Central memory CD8-positive, alpha-beta T cell (primary cell): ENCODE data around the gene NEK6.

Experiments used
- ATAC-seq: fragments of 150-1000 bp; cut with Tn5 transposase; replicated peaks from 2 replicates; pipeline ENCODE4 v1.10.0; 2022; ENCODE audit warnings: mild to moderate bottlenecking, moderate FRiP score, moderate number of reproducible peaks; ENCODE audit not compliant: poor library complexity, severe bottlenecking; ENCODE audit errors: extremely low read depth
- DNase-seq, 2 donors: peaks; one replicate each; pipeline ENCODE4 v3.0.0; 2021; ENCODE audit warnings: low spot score in 2 of 2
- H3K27ac Mint-ChIP-seq: one replicate; pipeline ENCODE4 v1.8.0; 2022; ENCODE audit warnings: low read depth, mild to moderate bottlenecking, moderate library complexity, mixed read lengths
- H3K27me3 Mint-ChIP-seq: one replicate; pipeline ENCODE4 v1.8.0; 2022; ENCODE audit warnings: mixed read lengths
- H3K36me3 Mint-ChIP-seq: one replicate; pipeline ENCODE4 v1.8.0; 2022; ENCODE audit warnings: mild to moderate bottlenecking, moderate library complexity, mixed read lengths; ENCODE audit not compliant: insufficient read depth
- H3K4me1 Mint-ChIP-seq: one replicate; pipeline ENCODE4 v1.8.0; 2022; ENCODE audit warnings: mixed read lengths
- H3K4me3 Mint-ChIP-seq: one replicate; pipeline ENCODE4 v1.8.0; 2022; ENCODE audit warnings: mild to moderate bottlenecking, moderate library complexity, mixed read lengths
- H3K9me3 Mint-ChIP-seq: one replicate; pipeline ENCODE4 v1.8.0; 2022; ENCODE audit warnings: mixed read lengths

The NEK6 gene

GRCh38 chr9:124343533-124344290, 86.0 kb downstream of the NEK6 start:
- DNase-seq = no peak
- H3K9me3 Mint-ChIP-seq = no peaks in the 10 kb centered on the region
- H3K27ac Mint-ChIP-seq = no peak overlapping the region
- no peaks in the 10 kb centered on the region for H3K4me1 Mint-ChIP-seq
- ATAC-seq = no peak
- H3K36me3 Mint-ChIP-seq = peaks cover 8% of the 10 kb centered on the region
- H3K27me3 Mint-ChIP-seq = no peaks in the 10 kb centered on the region
- no peak overlapping the region for H3K4me3 Mint-ChIP-seq

GRCh38 chr9:124344291-124345050, 86.7 kb downstream of the NEK6 start:
- DNase-seq = no peak
- no peak overlapping the region for H3K27ac Mint-ChIP-seq

GRCh38 chr9:124345063-124345462, 87.3 kb downstream of the NEK6 start:
- H3K9me3 Mint-ChIP-seq = no peaks in the 10 kb centered on the region
- no peak overlapping the region for H3K4me3 Mint-ChIP-seq
- H3K27me3 Mint-ChIP-seq = no peaks in the 10 kb centered on the region
- ATAC-seq (no peak), DNase-seq (no peak)
- no peak overlapping the region for H3K27ac Mint-ChIP-seq
- no peaks in the 10 kb centered on the region for H3K4me1 Mint-ChIP-seq
- peaks cover 8% of the 10 kb centered on the region for H3K36me3 Mint-ChIP-seq

More at GRCh38 chr9:124344291-124345050, 86.7 kb downstream of the NEK6 start:
- Mint-ChIP-seq H3K36me3 (peaks cover 7% of the 10 kb centered on the region), H3K4me1 (no peaks in the 10 kb centered on the region), H3K4me3 (no peak overlapping the region), H3K9me3 (no peaks in the 10 kb centered on the region), H3K27me3 (no peaks in the 10 kb centered on the region)
- ATAC-seq = no peak

- H3K27me3 Mint-ChIP-seq = no peaks in the 10 kb centered on the region
- no peak overlapping the region for H3K4me3 Mint-ChIP-seq
- ATAC-seq (no peak), DNase-seq (no peak)
- H3K9me3 Mint-ChIP-seq = no peaks in the 10 kb centered on the region
- peaks cover 15% of the 10 kb centered on the region for H3K36me3 Mint-ChIP-seq
- H3K4me1 Mint-ChIP-seq = no peaks in the 10 kb centered on the region
- H3K27ac Mint-ChIP-seq = no peak overlapping the region
Measured at GRCh38 chr9:124345751-124346281, 88.1 kb downstream of the NEK6 start.

GRCh38 chr9:124346347-124347163, 88.8 kb downstream of the NEK6 start:
- no peaks in the 10 kb centered on the region for H3K27me3 Mint-ChIP-seq
- H3K4me1 Mint-ChIP-seq = no peaks in the 10 kb centered on the region
- H3K36me3 Mint-ChIP-seq = peaks cover 20% of the 10 kb centered on the region
- DNase-seq (no peak), ATAC-seq (no peak)
- no peaks in the 10 kb centered on the region for H3K9me3 Mint-ChIP-seq
- no peak overlapping the region for H3K27ac Mint-ChIP-seq
- H3K4me3 Mint-ChIP-seq = no peak overlapping the region

GRCh38 chr9:124347206-124347967, 89.6 kb downstream of the NEK6 start:
- H3K27me3 Mint-ChIP-seq = no peaks in the 10 kb centered on the region
- no peak overlapping the region for H3K27ac Mint-ChIP-seq
- no peak overlapping the region for H3K4me3 Mint-ChIP-seq
- no peak for DNase-seq
- H3K9me3 Mint-ChIP-seq = no peaks in the 10 kb centered on the region
- no peak for ATAC-seq
- peaks cover 28% of the 10 kb centered on the region for H3K36me3 Mint-ChIP-seq
- no peaks in the 10 kb centered on the region for H3K4me1 Mint-ChIP-seq

GRCh38 chr9:124347968-124348358, 90.2 kb downstream of the NEK6 start:
- Mint-ChIP-seq H3K36me3 (peaks cover 32% of the 10 kb centered on the region), H3K9me3 (no peaks in the 10 kb centered on the region), H3K4me3 (no peak overlapping the region), H3K27me3 (no peaks in the 10 kb centered on the region), H3K4me1 (no peaks in the 10 kb centered on the region), H3K27ac (no peak overlapping the region)
- DNase-seq (no peak), ATAC-seq (no peak)

GRCh38 chr9:124348363-124348762, 90.6 kb downstream of the NEK6 start:
- DNase-seq (no peak), ATAC-seq (no peak)
- H3K36me3 Mint-ChIP-seq = peaks cover 32% of the 10 kb centered on the region
- no peaks in the 10 kb centered on the region for H3K27me3 Mint-ChIP-seq
- no peaks in the 10 kb centered on the region for H3K9me3 Mint-ChIP-seq
- no peak overlapping the region for H3K4me3 Mint-ChIP-seq
- no peaks in the 10 kb centered on the region for H3K4me1 Mint-ChIP-seq
- H3K27ac Mint-ChIP-seq = no peak overlapping the region

- Mint-ChIP-seq H3K4me1 (no peaks in the 10 kb centered on the region), H3K9me3 (no peaks in the 10 kb centered on the region), H3K27me3 (no peaks in the 10 kb centered on the region), H3K36me3 (peaks cover 35% of the 10 kb centered on the region), H3K27ac (no peak overlapping the region), H3K4me3 (no peak overlapping the region)
- ATAC-seq (no peak), DNase-seq (no peak)
Measured at GRCh38 chr9:124348831-124349230, 91.1 kb downstream of the NEK6 start.

- Mint-ChIP-seq H3K27ac (no peak overlapping the region), H3K9me3 (no peaks in the 10 kb centered on the region), H3K4me3 (no peak overlapping the region), H3K27me3 (no peaks in the 10 kb centered on the region), H3K4me1 (peaks cover 4% of the 10 kb centered on the region), H3K36me3 (peaks cover 36% of the 10 kb centered on the region)
- ATAC-seq (no peak), DNase-seq (no peak)
Measured at GRCh38 chr9:124349267-124349666, 91.5 kb downstream of the NEK6 start.

GRCh38 chr9:124349675-124350493, 92.1 kb downstream of the NEK6 start:
- no peaks in the 10 kb centered on the region for H3K9me3 Mint-ChIP-seq
- no peak overlapping the region for H3K27ac Mint-ChIP-seq
- no peaks in the 10 kb centered on the region for H3K27me3 Mint-ChIP-seq
- peaks cover 8% of the 10 kb centered on the region for H3K4me1 Mint-ChIP-seq
- no peak overlapping the region for H3K4me3 Mint-ChIP-seq
- ATAC-seq = no peak
- no peak for DNase-seq
- peaks cover 38% of the 10 kb centered on the region for H3K36me3 Mint-ChIP-seq
